Measurements from ENCODE around the gene IFNL2. TPM values are rescaled to one million over a fixed set of nuclear protein-coding genes. Genes with fewer than 3 reads are reported as not detected.
A peak's percentile ranks its signal among the peaks of the same experiment; 100 is the strongest.
"Not testable (repeated sequence)": the region's sequence is repeated elsewhere in the genome, so short reads cannot be mapped to it uniquely, and the experiment has no call there.

The IFNL2 gene
- not detected for total RNA-seq

- DNase-seq: not testable (repeated sequence)
Observed at GRCh38 chr19:39268085-39268484, at the start of gene IFNL2. Gene IFNL2 (plus strand): TSS chr19:39268396. CDS start chr19:39268569, 173 bp downstream.

- not testable (repeated sequence) for DNase-seq
Observed at GRCh38 chr19:39219108-39219507, 49.1 kb upstream of the IFNL2 start.

GRCh38 chr19:39223703-39224279 lies 44.4 kb upstream of the IFNL2 start:
- DNase-seq: peak; percentile 40

- no peak for DNase-seq
Observed at GRCh38 chr19:39224910-39225309, 43.3 kb upstream of the IFNL2 start.

DNA sequence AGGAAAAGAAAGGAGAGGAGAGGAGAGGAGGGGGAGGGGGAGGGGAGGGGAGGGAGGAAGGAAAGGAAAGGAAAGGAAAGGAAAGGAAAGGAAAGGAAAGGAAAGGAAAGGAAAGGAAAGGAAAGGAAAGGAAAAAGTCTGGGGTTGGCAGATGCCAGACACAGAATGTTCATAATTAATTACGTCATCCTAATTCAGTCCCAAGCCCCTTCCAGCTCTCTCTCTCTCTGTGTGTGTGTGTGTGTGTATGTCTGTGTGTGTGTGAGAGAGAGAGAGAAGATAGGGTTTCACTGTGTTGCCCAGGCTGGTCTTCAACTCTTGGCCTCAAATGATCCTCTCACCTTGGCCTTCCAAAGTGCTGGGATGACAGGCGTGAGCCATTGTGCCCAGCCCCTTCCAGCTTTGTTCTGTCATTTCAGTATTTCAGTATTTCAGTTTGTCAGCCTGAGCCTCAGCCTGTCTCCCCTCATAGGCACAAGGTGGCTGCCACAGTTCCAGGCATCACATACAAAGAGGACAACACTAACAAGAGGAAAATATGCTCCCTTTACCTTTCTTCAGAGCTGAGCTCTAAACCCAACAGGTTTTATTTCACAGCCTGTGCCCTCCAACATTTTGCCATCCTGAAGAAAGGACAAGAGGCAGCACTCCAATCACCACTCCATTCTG lies 38.0 kb upstream of the IFNL2 start:
- DNase-seq: no peak

GRCh38 chr19:39232708-39233107 lies 35.5 kb upstream of the IFNL2 start:
- DNase-seq: no peak

DNA sequence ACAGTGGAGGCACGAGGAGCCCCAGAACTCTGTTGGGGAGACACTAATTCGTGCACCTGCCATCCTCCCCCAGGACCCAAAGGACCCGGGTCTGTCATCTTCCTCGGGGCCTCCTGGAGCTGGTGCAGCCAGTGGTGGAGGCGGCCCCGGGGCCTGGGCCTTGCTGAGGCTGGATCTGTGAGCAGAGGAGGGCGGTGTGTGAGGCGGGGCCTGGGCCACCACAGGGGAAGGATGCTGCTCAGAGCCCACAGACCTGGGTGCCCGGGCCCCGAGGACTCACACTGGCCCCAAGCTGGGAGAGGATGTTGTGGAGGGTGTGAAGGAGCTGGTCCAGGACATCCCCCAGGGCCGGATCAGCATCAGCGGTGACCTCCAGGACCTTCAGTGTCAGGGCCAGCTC lies 31.7 kb upstream of the IFNL2 start:
- DNase-seq: no peak

DNA sequence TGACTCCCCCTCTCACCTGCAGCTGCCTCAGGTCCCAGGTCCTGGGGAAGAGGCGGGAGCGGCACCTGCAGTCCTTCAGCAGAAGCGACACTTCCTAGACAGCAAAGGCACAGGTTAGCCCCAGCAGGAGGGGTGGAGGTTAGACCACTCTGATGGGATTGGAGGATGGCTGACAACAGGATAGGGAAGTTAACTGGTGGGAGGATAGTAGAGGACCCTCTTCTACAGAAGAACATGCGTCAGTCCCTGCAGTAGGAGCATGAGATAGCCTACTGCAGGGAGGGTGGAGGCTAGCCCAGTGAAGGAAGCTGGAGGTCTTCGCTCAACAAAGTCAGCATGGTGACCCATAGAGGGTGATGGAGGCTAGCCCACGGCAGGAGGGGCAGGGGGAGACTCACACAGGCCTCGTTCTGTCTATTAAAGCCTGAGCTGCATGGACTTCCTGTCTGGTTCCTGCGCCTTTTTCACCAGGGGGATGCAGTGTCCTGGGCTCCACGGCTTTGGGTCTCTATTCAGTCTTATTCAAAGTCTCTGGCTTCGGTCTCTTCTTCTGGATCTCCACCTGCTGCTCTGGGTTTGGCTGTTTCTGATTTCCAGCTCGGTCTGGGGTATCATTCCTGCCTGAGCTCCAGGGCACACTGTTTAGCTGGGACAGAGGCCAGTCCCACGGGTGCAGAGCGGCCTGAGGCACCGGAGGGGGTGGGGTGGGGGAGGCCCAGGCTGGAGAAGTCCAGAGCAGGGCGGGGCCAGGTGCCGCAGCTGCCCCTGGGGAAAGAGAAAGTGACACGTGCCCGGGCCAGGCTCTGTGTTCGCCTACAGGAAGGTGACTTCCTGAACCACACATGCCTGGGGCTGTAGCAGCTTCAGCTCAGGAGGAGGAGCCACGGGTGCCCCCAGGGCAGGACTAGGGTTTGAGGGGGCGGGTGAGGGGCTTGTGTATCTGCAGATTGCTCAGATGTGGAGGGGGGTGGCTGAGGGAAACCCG lies 30.7 kb upstream of the IFNL2 start:
- no peak for DNase-seq

DNA sequence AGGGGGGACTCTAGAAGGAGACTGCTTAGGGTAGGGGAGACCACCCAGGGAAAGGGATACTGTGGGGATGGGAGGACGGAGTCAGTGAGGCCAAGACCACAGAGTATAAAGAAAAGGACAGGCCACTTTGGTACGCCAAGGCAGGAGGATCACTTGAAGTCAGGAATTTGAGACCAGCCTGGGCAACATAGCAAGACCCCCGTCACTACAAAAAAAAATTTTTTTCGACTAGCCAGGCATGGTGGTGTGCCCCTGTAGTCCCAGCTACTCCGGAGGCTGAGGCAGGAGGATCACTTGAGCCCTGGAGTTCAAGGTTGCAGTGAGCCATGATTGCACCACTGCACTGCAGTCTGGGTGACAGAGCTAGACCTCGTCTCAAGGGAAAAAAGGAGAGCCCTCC lies 30.0 kb upstream of the IFNL2 start:
- no peak for DNase-seq

DNA sequence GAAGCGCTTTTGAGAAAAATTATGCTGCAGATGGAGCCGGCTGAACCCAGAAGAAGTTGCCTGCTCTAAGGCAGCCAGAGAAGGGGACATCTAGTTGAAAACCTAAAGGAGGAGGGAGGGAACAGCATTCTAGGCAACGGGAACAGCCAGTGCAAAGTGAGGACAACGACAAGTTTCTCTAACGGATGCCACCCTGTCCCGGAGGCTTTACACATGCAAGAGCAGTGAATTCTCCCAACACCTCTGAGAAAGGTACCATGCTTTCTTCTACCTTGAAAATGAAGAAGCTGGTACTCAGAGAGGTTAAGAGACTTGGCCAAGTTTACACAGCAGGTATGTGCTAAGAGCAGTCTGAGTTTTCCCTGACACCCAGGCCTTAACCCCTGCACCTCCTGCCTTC lies 29.3 kb upstream of the IFNL2 start:
- no peak for DNase-seq

DNA sequence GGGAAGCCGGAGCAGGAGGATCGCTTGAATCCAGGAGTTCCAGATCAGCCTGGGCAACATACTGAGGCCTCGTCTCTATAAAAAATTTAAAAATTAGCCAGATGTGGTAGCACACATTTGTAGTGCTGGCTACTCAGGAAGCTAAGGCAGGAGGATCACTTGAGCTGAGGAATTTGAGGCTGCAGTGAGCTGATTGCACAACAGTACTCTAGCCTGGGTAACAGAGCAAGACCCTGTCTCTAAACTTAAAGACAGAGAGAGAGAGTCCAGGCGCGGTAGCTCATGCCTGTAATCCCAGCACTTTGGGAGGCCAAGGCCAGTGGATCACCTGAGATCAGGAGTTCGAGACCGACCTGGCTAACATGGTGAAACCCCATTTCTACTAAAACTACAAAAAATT lies 27.8 kb upstream of the IFNL2 start:
- DNase-seq: no peak

DNA sequence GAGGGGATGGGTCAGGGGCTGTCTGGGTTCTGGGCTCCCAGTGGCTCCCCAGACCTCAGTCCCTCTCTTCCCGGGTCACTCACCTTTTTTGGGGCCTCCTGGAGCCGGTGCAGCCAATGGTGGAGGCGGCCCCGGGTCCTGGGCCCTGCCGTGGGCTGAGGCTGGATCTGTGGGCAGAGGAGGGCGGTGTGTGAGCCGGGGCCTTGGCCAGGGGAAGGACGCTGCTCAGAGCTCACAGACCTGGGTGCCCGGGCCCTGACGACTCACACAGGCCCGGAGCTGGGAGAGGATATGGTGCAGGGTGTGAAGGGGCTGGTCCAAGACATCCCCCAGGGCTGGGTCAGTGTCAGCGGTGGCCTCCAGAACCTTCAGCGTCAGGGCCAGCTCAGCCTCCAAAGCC lies 24.5 kb upstream of the IFNL2 start:
- DNase-seq: not testable (repeated sequence)

DNA sequence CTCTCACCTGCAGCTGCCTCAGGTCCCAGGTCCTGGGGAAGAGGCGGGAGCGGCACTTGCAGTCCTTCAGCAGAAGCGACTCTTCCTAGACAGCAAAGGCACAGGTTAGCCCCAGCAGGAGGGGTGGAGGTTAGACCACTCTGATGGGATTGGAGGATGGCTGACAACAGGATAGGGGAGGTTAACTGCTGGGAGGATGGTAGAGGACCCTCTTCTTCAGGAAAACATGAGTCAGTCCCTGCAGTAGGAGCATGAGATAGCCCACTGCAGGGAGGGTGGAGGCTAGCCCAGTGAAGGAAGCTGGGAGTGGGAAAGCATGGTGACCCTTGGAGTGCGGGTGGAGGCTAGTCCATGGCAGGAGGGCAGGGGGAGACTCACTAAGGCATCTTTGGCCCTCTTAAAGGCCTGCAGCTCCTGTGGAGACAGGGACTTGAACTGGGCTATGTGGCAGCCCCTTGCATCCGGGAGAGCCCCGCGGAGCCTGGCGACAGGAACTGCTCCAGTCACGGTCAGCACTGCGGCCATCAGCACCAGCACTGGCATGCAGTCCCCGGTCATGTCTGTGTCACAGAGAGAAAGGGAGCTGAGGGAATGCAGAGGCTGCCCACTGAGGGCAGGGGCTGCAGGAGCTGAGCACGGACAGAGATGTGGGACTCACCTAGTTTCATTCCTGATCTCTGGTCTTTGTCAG lies 23.6 kb upstream of the IFNL2 start, which contains the start of gene IFNL3:
IFNL3 (minus strand) TSS at position 597 of the 691 bp plus-strand sequence; CDS start at position 558, 39 bp downstream.
- DNase-seq: not testable (repeated sequence)

DNA sequence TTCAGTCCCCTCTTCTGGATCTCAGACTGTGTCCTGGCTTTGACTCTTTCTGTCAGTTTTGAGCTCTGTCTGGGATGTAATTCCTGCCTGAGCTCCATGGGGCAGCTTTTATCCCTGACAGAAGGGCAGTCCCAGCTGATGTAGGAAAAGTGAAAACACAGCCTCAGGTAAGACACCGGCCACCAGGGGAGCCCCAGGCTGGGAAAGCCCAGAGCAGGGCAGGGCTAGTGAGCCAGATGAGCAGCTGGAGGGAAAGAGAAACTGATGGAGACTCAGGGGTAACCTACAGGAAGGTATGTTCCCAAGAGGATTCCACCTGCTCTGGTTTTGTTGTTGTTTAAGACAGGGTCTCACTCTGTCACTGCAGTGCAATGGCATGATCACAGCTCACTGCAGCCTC lies 23.0 kb upstream of the IFNL2 start:
- not testable (repeated sequence) for DNase-seq

GRCh38 chr19:39246951-39247669 lies 21.1 kb upstream of the IFNL2 start:
- DNase-seq: peak; percentile 53

- DNase-seq: peak; percentile 2
Observed at GRCh38 chr19:39247701-39248664, 20.2 kb upstream of the IFNL2 start.

- DNase-seq: no peak
Observed at GRCh38 chr19:39248806-39249205, 19.4 kb upstream of the IFNL2 start, which contains the start of gene IFNL4. Gene IFNL4 (minus strand): TSS chr19:39248856.

DNA sequence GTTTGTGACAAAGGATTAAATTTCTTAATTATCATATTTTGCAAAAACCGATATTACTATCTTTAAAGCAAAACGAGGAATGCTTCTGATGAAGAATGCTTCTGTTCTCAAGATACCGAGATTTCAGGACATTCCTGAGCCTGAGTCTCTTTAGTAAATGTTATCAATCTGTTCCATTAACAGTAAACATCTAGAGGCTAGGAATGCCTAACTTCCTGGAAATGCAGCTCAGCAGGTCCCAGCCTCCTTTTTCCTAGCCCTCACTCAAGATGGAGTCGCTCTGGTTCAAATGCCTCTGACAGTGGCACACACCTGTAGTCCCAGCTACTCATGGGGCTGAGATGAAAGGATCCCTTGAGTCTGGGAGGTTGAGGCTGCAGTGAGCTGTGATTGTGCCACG lies 17.1 kb upstream of the IFNL2 start:
- no peak for DNase-seq

DNA sequence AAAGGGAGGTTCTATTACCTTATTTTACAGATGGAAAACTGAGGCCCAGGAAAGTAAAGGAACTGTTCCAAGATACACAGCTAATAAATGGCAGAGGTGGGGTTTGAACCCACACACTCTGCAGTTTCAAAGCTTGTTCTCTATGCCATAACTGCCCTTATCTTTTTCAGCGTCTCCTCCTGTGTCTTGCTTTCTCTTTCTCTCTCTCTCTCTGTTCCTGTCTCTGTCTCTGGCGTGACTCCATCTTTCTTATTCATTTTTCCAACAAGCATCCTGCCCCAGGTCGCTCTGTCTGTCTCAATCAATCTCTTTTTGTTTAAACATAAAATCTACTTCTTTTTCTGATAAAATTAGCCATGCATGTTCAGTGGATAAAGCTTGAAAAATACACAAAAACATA lies 16.4 kb upstream of the IFNL2 start:
- no peak for DNase-seq

DNA sequence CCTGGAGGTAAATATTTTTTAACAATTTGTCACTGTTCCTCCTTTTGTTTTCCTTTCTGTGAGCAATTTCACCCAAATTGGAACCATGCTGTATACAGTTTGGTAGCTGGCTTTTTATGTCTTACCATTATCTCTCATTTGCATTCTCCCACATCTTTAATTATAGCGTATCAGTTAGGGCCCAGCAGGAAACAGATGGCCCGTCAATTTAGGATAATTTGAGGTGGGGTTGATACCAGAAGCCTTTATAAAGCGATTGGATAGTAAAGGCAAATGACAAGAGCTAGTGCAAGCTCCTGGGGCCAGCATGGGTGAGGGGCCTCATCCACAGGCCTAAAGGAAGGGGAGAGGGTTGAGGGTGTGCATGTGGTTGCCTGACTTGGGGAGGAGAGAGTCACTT lies 15.7 kb upstream of the IFNL2 start:
- no peak for DNase-seq
